ENCODE data around the gene PRMT1. TPM values are rescaled to one million over a fixed set of nuclear protein-coding genes. Genes with fewer than 3 reads are reported as not detected.
A peak's percentile ranks its signal among the peaks of the same experiment; 100 is the strongest.

PRMT1 gene
- total and polyA plus RNA-seq, 9 of the 15 experiments (the other 6 are each of a cell fraction or from before 2014, with no cell fraction given) = 13.3 to 464 (median 326) TPM

GRCh38 chr19:49680421-49681351 lies 3.6 kb downstream of the PRMT1 start (continued):
- TF ChIP-seq ESRRA (IDR thresholded peaks at IDR 0.05; ENCODE audit: borderline replicate concordance, low read depth) = peak; percentile 37; the same call in 1 of the 2 replicates
- TF ChIP-seq RBBP5 (IDR thresholded peaks at IDR 0.05; ENCODE audit: borderline replicate concordance, insufficient read depth, low read length, poor library complexity, severe bottlenecking) = no peak
- no peak for TF ChIP-seq RFX7 (CRISPR knock-in tag; IDR thresholded peaks at IDR 0.05)
- TF ChIP-seq MTA2 (IDR thresholded peaks at IDR 0.05; ENCODE audit: low read depth) = no peak
- no peak for TF ChIP-seq FOXA1 (IDR thresholded peaks at IDR 0.05; ENCODE audit: borderline replicate concordance)
- TF ChIP-seq PKNOX1 (IDR thresholded peaks at IDR 0.05) = no peak
- TF ChIP-seq CTCFL (IDR thresholded peaks at IDR 0.05; ENCODE audit: borderline replicate concordance, insufficient read depth, low read depth, low read length, poor library complexity, severe bottlenecking) = peak; percentile 97
- TF ChIP-seq HOXB6 (CRISPR knock-in tag; IDR thresholded peaks at IDR 0.05; ENCODE audit: borderline replicate concordance) = no peak
- no peak for TF ChIP-seq KAT7 (CRISPR knock-in tag; IDR thresholded peaks at IDR 0.05; ENCODE audit: borderline replicate concordance)
- TF ChIP-seq RFX1 (IDR thresholded peaks at IDR 0.05) = peak; percentile 90
- peak; percentile 68; the same call in 1 of the 2 replicates for TF ChIP-seq ARID4B (CRISPR knock-in tag; IDR thresholded peaks at IDR 0.05)
- TF ChIP-seq GATAD2B (IDR thresholded peaks at IDR 0.05; ENCODE audit: borderline replicate concordance) = no peak
- TF ChIP-seq ZNF133 (CRISPR knock-in tag; IDR thresholded peaks at IDR 0.05) = no peak
- peak; percentile 74 for TF ChIP-seq VEZF1 (CRISPR knock-in tag; IDR thresholded peaks at IDR 0.05)
- no peak for TF ChIP-seq ZNF395 (CRISPR knock-in tag; IDR thresholded peaks at IDR 0.05)
